ENCODE measurements around the gene ZC2HC1B.
"Not testable (repeated sequence)": the region's sequence is repeated elsewhere in the genome, so short reads cannot be mapped to it uniquely, and the experiment has no call there.

The ZC2HC1B gene
- total RNA-seq: 0.04 to 0.12 reads per million in 2 experiments

GRCh38 chr6:143864234-143864633 lies at the start of gene ZC2HC1B:
TSS of gene ZC2HC1B (plus strand) at chr6:143864474. CDS start at chr6:143864540, 66 bp downstream.
- no peak for DNase-seq (ENCODE audit: low read depth)

- DNase-seq (ENCODE audit: low read depth): no peak
Measured at GRCh38 chr6:143817621-143818020, 46.7 kb upstream of the ZC2HC1B start.

DNA sequence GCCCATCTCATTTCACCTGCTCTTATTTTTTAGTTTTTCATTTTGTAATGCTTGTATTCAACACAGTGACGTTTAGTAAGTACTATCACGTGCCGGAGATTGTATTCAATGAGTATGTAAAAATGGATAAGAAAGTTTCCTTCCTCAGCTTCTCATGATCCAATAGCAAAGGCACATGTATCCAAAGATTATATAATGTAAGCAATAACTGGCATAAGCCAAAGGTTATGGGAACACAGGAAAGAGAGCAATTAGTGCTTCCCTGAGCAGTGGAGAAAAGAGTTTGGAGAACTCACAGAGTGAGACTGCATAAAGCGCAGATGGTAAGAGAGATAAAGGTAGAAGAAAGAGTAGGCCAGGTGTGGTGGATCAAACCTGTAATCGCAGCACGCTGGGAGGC lies 42.9 kb upstream of the ZC2HC1B start:
- DNase-seq (ENCODE audit: low read depth): no peak

- DNase-seq (ENCODE audit: low read depth): no peak
Measured at GRCh38 chr6:143822584-143823024, 41.7 kb upstream of the ZC2HC1B start.

- DNase-seq (ENCODE audit: low read depth): no peak
Measured at GRCh38 chr6:143823548-143823947, 40.7 kb upstream of the ZC2HC1B start.

- DNase-seq (ENCODE audit: low read depth): no peak
Measured at GRCh38 chr6:143828572-143828971, 35.7 kb upstream of the ZC2HC1B start.

GRCh38 chr6:143836150-143836549 lies 28.1 kb upstream of the ZC2HC1B start:
- DNase-seq (ENCODE audit: low read depth): no peak

DNA sequence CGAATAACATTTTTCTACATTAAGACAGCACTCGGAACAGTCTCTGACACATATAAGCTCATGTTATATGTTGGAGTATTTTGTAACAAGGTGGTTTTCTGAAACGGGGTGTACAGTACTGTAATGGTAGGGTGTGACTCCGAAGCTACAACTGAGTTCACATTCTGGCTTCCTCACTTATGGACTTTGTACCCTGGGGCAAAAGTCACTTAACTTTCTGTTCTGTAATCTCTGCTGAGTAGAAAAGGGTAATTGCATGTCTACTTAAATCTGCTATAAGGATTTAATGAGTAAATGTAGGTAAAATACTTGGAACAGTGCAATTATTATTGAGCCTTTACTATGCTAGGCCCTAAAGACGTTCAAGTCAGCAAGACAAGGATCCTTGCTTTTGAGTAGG lies 25.9 kb upstream of the ZC2HC1B start:
- no peak for DNase-seq (ENCODE audit: low read depth)

- DNase-seq (ENCODE audit: low read depth): no peak
Measured at GRCh38 chr6:143839196-143839595, 25.1 kb upstream of the ZC2HC1B start.

- no peak for DNase-seq (ENCODE audit: low read depth)
Measured at GRCh38 chr6:143840595-143841265, 23.5 kb upstream of the ZC2HC1B start.

- DNase-seq (ENCODE audit: low read depth): no peak
Measured at GRCh38 chr6:143842461-143842901, 21.8 kb upstream of the ZC2HC1B start.

DNA sequence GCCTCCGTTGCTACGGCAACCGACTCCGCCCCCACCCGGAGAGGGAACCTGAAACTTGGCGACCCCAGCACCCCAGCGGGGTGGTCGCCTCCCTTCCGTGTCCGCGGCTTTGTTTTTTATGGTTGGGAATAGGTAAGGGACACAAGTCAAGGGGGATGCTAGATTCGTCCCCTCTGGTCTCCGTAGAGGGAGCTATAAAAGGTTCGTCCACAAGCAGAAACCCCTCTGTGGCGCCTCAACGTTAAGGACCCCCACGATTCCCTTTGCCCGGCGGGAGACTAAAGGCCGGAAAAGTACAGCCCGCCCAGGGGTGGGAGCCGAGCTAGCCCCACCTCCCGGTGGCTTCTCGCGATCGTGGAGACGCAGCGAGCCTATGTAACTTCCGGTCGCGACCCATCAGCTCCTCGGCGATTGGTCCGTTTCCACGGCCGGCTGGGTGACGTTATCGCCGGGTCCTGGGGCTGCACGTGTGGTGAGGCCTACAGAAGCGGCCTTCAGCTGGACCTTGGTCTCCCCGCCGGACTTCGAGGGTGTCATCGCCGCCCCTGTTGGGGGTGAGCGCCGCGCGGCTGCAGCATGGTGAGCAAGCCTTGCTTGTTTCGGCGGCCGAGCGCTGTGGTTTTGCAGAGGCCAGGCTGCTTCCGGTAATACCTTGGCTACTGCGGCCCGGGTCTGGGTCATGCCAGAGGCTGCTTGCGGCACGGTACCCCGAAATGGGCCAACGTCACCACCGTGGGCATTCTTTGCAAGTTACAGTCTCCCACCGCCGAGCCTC lies 21.2 kb upstream of the ZC2HC1B start, which contains the start of gene LTV1:
Gene LTV1 (plus strand): TSS at position 437 of the 775 bp plus-strand sequence. CDS start 140 bp downstream, at position 577.
- DNase-seq (ENCODE audit: low read depth): peak; percentile 90

DNA sequence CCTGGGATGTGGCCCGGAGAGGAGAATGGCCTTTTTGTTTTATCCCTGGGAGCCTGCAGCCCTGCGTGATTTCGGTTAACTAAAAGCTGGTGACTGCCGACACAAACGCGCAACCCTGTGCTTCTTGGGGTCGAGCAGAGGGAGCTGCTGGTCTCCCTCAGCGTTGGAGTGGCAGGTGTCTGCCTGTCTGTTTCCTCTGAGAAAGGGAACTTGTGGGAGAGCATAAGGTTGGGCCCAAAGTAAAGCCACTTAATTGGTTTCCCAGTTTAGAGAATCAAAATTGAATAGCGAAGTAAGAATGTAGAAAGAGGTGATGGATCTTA lies 20.6 kb upstream of the ZC2HC1B start:
- no peak for DNase-seq (ENCODE audit: low read depth)

GRCh38 chr6:143844006-143844405 lies 20.3 kb upstream of the ZC2HC1B start:
- DNase-seq (ENCODE audit: low read depth): no peak

GRCh38 chr6:143845033-143845432 lies 19.2 kb upstream of the ZC2HC1B start:
- DNase-seq (ENCODE audit: low read depth): no peak

GRCh38 chr6:143851706-143852105 lies 12.6 kb upstream of the ZC2HC1B start:
- DNase-seq (ENCODE audit: low read depth): not testable (repeated sequence)

DNA sequence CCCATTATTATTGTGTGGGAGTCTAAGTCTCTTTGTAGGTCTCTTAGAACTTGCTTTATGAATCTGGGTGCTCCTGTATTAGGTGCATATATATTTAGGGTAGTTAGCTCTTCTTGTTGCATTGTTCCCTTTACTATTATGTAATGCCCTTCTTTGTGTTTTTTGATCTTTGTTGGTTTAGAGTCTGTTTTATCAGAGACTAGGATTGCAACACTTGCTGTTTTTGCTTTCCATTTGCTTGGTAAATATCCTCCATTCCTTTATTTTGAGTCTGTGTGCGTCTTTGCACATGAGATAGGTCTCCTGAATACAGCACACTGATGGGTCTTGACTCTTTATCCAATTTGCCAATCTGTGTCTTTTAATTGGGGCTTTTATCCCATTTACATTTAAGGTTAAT lies 9.2 kb upstream of the ZC2HC1B start:
- not testable (repeated sequence) for DNase-seq (ENCODE audit: low read depth)

DNA sequence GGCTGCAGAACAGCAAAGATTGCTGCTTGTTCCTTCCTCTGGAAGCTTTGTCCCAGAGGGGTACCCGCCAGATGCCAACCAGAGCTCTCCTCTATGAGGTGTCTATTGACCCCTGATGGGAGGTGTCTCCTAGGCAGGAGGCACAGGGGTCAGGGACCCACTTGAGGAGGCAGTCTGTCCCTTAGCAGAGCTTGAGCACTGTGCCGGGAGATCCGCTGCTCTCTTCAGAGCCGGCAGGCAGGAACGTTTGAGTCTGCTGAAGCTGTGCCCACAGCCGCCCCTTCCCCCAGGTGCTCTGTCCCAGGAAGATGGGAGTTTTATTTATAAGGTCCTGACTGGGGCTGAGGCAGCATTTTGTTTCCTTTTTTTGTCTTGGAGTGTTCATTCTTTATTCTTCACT lies 7.5 kb upstream of the ZC2HC1B start:
- DNase-seq (ENCODE audit: low read depth): not testable (repeated sequence)

DNA sequence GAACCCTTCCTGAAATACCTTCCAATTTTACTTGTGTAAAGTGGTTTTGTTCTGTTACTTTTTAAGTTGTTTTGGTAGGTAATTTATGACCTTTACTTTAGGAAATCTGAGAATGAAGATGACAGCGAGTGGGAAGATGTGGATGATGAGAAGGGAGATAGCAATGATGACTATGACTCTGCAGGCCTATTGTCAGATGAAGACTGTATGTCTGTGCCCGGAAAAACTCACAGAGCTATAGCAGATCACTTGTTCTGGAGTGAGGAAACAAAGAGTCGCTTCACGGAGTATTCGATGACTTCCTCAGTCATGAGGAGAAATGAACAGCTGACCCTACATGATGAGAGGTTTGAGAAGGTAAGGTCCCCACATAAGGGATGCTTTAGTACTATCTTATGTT lies 6.6 kb upstream of the ZC2HC1B start:
- no peak for DNase-seq (ENCODE audit: low read depth)

- no peak for DNase-seq (ENCODE audit: low read depth)
Measured at GRCh38 chr6:143859891-143860660, 4.2 kb upstream of the ZC2HC1B start.

GRCh38 chr6:143863771-143864170 lies 503 bp upstream of the ZC2HC1B start:
- no peak for DNase-seq (ENCODE audit: low read depth)

DNA sequence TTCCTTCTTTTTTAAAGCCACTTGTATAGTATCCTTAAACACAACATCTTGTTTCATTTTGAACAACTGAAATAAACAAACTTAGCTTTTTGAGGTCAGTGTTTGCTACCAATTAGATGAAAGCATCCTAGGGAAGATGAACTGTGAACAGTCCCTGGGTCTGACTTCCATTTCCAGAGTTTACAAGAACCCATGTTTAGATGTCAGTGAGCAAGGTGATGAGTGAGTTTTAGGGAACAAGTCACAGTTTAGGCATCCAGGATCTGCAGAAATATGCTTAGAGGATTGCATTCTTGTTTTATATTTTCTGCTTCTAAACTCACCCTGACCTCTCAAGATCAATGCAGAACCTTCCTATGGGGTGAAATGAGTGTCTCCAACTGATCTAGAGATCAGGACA lies 3.0 kb downstream of the ZC2HC1B start:
- no peak for DNase-seq (ENCODE audit: low read depth)

Data from T follicular helper cell (primary cell).